NB4 (cell line): ENCODE data around the gene ST6GALNAC3.

ENCODE experiments used
- DNase-seq: peaks from one replicate; pipeline ENCODE4 v3.0.0; 2010; ENCODE audit warnings: low read depth
- H3K4me3 ChIP-seq: one replicate; pipeline ENCODE4 v1.5.1; 2011; ENCODE audit warnings: mild to moderate bottlenecking, low read depth, low read length, moderate library complexity
- MYC ChIP-seq: IDR thresholded peaks from 2 replicates; pipeline ENCODE4 v1.6.1; 2011; ENCODE audit warnings: low read depth, low read length
- POLR2A ChIP-seq: IDR thresholded peaks from 2 replicates; pipeline ENCODE4 v1.6.1; 2011; ENCODE audit warnings: mild to moderate bottlenecking; ENCODE audit not compliant: insufficient read length; ENCODE audit errors: extremely low read depth
- TF ChIP-seq, protein P1 (sequence below): IDR thresholded peaks from one replicate; pipeline ENCODE4 v1.5.1; 2012; ENCODE audit warnings: low read depth, low read length
- TF ChIP-seq, protein P2 (sequence below): IDR thresholded peaks from 2 replicates; pipeline ENCODE4 v1.6.1; 2011; ENCODE audit warnings: low read depth, low read length

ST6GALNAC3 gene

DNA sequence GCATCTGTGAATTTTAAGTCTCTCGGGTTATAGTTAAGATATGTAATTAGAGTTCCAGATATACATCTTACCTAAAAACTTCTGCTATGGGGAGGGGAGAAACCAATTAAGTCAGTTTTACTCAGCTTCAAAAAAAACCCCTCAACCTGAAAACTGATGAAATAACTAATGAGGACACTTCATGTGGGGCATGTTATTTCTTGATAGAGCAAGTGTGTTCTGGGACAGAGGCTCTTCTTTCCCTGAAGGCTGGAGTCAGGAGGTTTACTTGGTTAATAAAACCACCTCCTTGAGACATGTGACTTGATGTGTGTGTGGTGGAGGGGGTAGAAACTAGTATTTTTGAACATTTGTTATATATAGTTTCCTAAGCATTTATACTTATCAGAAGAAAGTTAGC lies 479.7 kb downstream of the ST6GALNAC3 start:
- TF ChIP-seq POLR2A (no peak), MYC (no peak)
- TF ChIP-seq, protein P1, sequence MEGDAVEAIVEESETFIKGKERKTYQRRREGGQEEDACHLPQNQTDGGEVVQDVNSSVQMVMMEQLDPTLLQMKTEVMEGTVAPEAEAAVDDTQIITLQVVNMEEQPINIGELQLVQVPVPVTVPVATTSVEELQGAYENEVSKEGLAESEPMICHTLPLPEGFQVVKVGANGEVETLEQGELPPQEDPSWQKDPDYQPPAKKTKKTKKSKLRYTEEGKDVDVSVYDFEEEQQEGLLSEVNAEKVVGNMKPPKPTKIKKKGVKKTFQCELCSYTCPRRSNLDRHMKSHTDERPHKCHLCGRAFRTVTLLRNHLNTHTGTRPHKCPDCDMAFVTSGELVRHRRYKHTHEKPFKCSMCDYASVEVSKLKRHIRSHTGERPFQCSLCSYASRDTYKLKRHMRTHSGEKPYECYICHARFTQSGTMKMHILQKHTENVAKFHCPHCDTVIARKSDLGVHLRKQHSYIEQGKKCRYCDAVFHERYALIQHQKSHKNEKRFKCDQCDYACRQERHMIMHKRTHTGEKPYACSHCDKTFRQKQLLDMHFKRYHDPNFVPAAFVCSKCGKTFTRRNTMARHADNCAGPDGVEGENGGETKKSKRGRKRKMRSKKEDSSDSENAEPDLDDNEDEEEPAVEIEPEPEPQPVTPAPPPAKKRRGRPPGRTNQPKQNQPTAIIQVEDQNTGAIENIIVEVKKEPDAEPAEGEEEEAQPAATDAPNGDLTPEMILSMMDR = no peak
- TF ChIP-seq, protein P2, sequence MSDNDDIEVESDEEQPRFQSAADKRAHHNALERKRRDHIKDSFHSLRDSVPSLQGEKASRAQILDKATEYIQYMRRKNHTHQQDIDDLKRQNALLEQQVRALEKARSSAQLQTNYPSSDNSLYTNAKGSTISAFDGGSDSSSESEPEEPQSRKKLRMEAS = no peak
- DNase-seq = no peak
- no peak overlapping the region for H3K4me3 ChIP-seq

DNA sequence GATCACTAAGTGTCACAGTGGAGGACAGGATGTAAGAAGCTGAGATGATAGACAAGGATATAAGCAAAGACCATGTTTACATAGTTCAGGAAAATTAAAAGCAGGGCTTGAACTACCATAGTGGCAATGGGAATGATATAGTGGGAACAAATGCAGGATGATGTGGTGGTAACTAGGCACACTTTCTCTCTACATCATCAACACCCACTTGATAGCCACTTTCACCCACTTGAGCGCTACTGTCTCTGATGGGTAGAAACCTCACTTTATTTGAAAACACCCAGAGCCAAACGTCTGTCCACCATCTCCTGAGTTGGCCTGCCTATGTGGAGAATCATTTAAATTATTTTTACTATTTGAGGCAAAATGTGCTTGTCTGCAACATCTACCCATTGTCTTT lies 487.7 kb downstream of the ST6GALNAC3 start:
- TF ChIP-seq, protein P2 = no peak
- no peak for TF ChIP-seq MYC
- TF ChIP-seq POLR2A = no peak
- TF ChIP-seq, protein P1 = no peak
- no peak overlapping the region for H3K4me3 ChIP-seq
- no peak for DNase-seq

DNA sequence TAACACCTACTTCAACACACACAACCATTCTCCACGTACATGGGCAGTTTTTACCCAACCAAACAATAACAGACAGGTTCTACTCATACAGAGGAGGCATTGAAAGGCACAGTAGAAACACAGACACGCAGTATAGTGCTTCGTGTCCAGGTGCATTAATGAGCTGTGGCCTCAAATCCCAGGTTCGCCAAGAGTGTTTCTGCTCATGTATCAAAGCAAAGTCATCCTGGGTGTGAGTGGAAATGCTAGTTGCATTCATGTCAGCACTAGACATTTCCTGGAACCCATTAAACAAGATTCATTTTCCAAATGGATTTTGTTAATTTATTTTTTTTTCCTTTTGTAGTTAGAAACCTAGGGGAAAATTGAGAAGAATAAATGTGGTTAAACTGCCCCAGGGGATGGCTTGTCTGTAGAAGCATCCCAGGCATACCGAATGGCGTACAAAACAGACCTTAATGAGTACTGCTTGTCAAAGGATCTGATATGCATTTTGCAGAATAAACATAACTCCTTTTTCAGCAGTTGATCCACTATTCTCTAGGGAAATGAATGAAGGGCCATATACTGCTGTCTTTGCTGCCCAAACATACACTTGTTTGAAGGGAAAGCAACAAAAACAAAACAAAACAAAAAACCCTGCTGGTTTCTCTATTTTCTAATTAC lies 494.2 kb downstream of the ST6GALNAC3 start:
- no peak overlapping the region for H3K4me3 ChIP-seq
- TF ChIP-seq POLR2A (no peak), MYC (no peak)
- TF ChIP-seq, protein P1 = no peak
- no peak for DNase-seq

DNA sequence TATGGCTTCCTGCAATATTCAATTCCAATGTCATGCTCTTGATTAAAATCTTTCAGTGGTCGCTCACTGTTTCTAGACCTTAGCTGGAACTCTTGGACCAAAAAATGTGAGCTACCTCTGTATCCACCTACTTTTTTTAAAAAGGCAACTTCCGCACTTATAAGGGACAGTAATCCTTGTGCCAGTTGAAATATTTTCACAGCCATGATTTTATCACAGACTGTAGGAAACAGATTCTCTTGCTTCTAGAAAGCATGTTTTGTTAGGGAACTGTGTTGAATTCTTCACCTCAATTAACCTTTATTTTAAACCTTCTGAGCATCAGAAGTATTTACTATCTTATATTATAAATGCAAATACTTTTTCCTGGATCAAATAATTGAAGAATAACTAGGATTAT lies 496.7 kb downstream of the ST6GALNAC3 start:
- TF ChIP-seq, protein P1 = no peak
- TF ChIP-seq MYC = no peak
- no peak overlapping the region for H3K4me3 ChIP-seq
- no peak for DNase-seq

DNA sequence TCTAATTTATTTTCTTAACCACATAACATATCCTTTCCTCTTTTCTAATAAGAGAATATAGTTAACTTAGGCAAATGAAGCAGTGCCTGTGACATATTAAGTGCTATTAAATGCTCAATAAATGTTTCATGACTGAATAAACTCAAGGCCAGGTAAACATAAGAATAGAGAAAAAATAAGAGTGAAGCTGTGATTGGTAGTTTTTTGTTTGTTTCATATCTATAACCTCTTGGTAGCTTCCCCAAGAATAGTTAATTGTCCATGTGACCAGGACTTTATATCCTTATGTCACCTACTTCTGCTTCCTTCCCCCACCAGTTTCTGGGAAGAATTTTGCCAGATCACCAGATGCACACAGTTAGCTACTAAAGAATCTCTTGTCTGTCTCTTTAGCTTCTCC lies 497.7 kb downstream of the ST6GALNAC3 start:
- no peak for DNase-seq
- TF ChIP-seq MYC (no peak), POLR2A (no peak)
- TF ChIP-seq, protein P1 = no peak
- TF ChIP-seq, protein P2 = no peak
- H3K4me3 ChIP-seq = no peak overlapping the region

DNA sequence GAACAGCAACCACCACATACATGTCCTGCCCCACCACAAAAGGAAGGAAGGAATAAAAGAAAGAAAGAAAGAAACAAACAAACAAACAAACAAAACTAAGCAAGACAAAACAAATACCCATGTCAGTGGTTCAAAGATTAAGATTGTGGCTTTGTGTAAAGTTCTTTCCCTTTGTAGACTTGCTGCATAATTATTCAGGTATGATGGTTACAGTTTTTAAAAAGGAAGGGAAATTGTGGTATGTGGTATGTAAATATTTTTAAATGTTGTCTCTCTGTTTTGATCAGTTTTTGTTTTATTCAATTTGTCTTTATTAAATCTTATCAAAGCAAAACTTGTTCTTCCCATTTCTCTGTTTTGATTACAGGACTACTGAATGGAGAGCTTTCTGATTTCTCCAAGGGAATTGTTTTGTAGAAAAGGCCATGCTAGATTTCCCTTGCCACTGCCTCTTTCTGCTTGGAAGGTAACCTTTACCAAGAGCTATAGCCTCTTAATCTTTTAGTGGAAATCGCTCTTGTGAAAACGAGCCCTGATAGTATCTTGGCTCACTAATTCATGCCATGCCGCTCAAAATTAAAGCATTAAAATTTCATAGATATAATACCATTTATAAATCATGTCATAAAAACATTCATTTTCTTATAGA lies 502.5 kb downstream of the ST6GALNAC3 start:
- no peak overlapping the region for H3K4me3 ChIP-seq
- DNase-seq = no peak
- TF ChIP-seq, protein P1 = no peak
- TF ChIP-seq, protein P2 = no peak
- TF ChIP-seq POLR2A (no peak), MYC (no peak)
